Hepatocyte (in vitro differentiated cells): ENCODE data around the gene LZIC. TPM values are rescaled to one million over a fixed set of nuclear protein-coding genes. Genes with fewer than 3 reads are reported as not detected.

Experiments used
- DNase-seq: peaks from one replicate; pipeline ENCODE4 v3.0.0-alpha.2; 2016; ENCODE audit warnings: low spot score
- H2AFZ ChIP-seq: fragments of 200-600 bp; sonication (generic); 2 replicates; pipeline ENCODE4 v1.6.0; 2016; ENCODE audit warnings: antibody characterized with exemption, mild to moderate bottlenecking
- H3K27ac ChIP-seq: fragments of 200-600 bp; sonication (generic); 2 replicates; pipeline ENCODE4 v1.5.1; 2016; ENCODE audit warnings: mild to moderate bottlenecking
- H3K27me3 ChIP-seq: fragments of 200-600 bp; sonication (generic); 2 replicates; pipeline ENCODE4 v1.6.1; 2016
- H3K36me3 ChIP-seq: fragments of 200-600 bp; sonication (generic); replicated peaks from 2 replicates; pipeline ENCODE4 v1.5.1; 2016; ENCODE audit warnings: low read depth; ENCODE audit not compliant: insufficient read depth
- H3K4me1 ChIP-seq: fragments of 200-600 bp; sonication (generic); 2 replicates; pipeline ENCODE4 v1.5.1; 2016; ENCODE audit warnings: mild to moderate bottlenecking, moderate library complexity; ENCODE audit not compliant: insufficient read depth
- H3K4me2 ChIP-seq: fragments of 200-600 bp; sonication (generic); 2 replicates; pipeline ENCODE4 v1.6.0; 2016
- H3K4me3 ChIP-seq: fragments of 200-600 bp; sonication (generic); 2 replicates; pipeline ENCODE4 v1.5.1; 2016; ENCODE audit warnings: mild to moderate bottlenecking
- H3K79me2 ChIP-seq: fragments of 200-600 bp; sonication (generic); 2 replicates; pipeline ENCODE4 v1.6.0; 2017; ENCODE audit warnings: mild to moderate bottlenecking
- H3K9me2 ChIP-seq: fragments of 200-600 bp; sonication (generic); replicated peaks from 2 replicates; pipeline ENCODE4 v1.6.0; 2017; ENCODE audit warnings: mild to moderate bottlenecking; ENCODE audit not compliant: insufficient read depth
- H3K9me3 ChIP-seq: fragments of 200-600 bp; sonication (generic); 2 replicates; pipeline ENCODE4 v1.5.1; 2016; ENCODE audit warnings: low read depth, mild to moderate bottlenecking
- H4K20me1 ChIP-seq: fragments of 200-600 bp; sonication (generic); 2 replicates; pipeline ENCODE4 v1.6.0; 2016; ENCODE audit warnings: mild to moderate bottlenecking; ENCODE audit not compliant: insufficient read depth, poor library complexity, severe bottlenecking
- CTCF ChIP-seq: fragments of 200-600 bp; sonication (generic); IDR thresholded peaks from 2 replicates; pipeline ENCODE4 v1.5.1; 2016; ENCODE audit warnings: antibody characterized with exemption, mild to moderate bottlenecking; ENCODE audit not compliant: poor library complexity
- EZH2 ChIP-seq: fragments of 200-600 bp; sonication (generic); IDR thresholded peaks from 2 replicates; pipeline ENCODE4 v1.6.1; 2016; ENCODE audit warnings: antibody characterized with exemption, mild to moderate bottlenecking, borderline replicate concordance
- EZH2phosphoT487 ChIP-seq: fragments of 200-600 bp; sonication (generic); IDR thresholded peaks from one replicate; pipeline ENCODE4 v1.6.1; 2018; ENCODE audit warnings: antibody characterized with exemption, mild to moderate bottlenecking, low read depth, moderate library complexity; ENCODE audit not compliant: unreplicated experiment, severe bottlenecking
- WGBS: methylation state at CpG from one replicate; pipeline ENCODE4 v1.1.6; 2016; ENCODE audit warnings: low lambda C conversion rate; ENCODE audit errors: missing lambda C conversion rate; 5-methylcytosine and 5-hydroxymethylcytosine counted together
- polyA plus RNA-seq: library from polyadenylated mRNA; unstranded; fragments of >200 nt; fragmentation: Nextera tagmentation; extraction: Ambion mirVana; gene quantifications from 2 replicates; pipeline ENCODE4 v1.2.1, GENCODE V29; 2016
- total RNA-seq: library from RNA; depleted of rRNA; stranded (reverse); fragments of >200 nt; gene quantifications from 2 replicates; pipeline ENCODE4 v1.2.3, GENCODE V29; 2014

The LZIC gene
- total and polyA plus RNA-seq, 2 experiments from 2014 or later, result 24.2 to 48.1 TPM

- no peaks in the 10 kb centered on the region for H4K20me1 ChIP-seq
- no peaks in the 10 kb centered on the region for H3K9me3 ChIP-seq
- H3K9me2 ChIP-seq, result no peaks in the 10 kb centered on the region
- H3K27ac ChIP-seq, result peak within 1 kb of the TSS; percentile 90
- H3K36me3 ChIP-seq, result no peaks in the 10 kb centered on the region
- peaks cover 21% of the 10 kb centered on the region for H3K4me1 ChIP-seq
- H3K79me2 ChIP-seq, result peaks cover 42% of the 10 kb centered on the region
- no peaks in the 10 kb centered on the region for H3K27me3 ChIP-seq
- peak within 1 kb of the TSS; percentile 91 for H3K4me3 ChIP-seq
- H3K4me2 ChIP-seq, result peak within 1 kb of the TSS; percentile 94
- H2AFZ ChIP-seq, result peak within 1 kb of the TSS; percentile 70
- no peak for DNase-seq
- TF ChIP-seq CTCF (no peak), EZH2 (no peak), EZH2phosphoT487 (no peak)
- WGBS, result 0% methylated on average over 14 of the region's 55 CpGs
Measured at GRCh38 chr1:9910076-9910422, 33.1 kb downstream of the LZIC start, which contains the start of gene CTNNBIP1. Gene CTNNBIP1, minus strand, starts transcription at chr1:9910269. Its CDS starts 38,205 bp downstream, at chr1:9872064.

- Histone ChIP-seq H3K79me2 (peaks cover 47% of the 10 kb centered on the region), H3K4me1 (peaks cover 16% of the 10 kb centered on the region), H3K4me2 (peak overlapping the region; percentile 94), H3K9me3 (no peaks in the 10 kb centered on the region), H3K27me3 (no peaks in the 10 kb centered on the region), H3K36me3 (no peaks in the 10 kb centered on the region), H3K9me2 (no peaks in the 10 kb centered on the region), H4K20me1 (no peaks in the 10 kb centered on the region), H3K27ac (peak overlapping the region; percentile 72), H3K4me3 (peak overlapping the region; percentile 91), H2AFZ (peak overlapping the region; percentile 69)
- DNase-seq, result peak; percentile 50
- WGBS, result 3% methylated on average over 29 of the region's 47 CpGs
- TF ChIP-seq EZH2phosphoT487 (no peak), CTCF (no peak), EZH2 (no peak)
Measured at GRCh38 chr1:9909234-9910046, 33.8 kb downstream of the LZIC start.

GRCh38 chr1:9908871-9909233 lies 34.3 kb downstream of the LZIC start:
- TF ChIP-seq CTCF (no peak), EZH2 (no peak)
- Histone ChIP-seq H3K27me3 (no peaks in the 10 kb centered on the region), H3K27ac (peak overlapping the region; percentile 72), H2AFZ (no peak overlapping the region), H3K9me2 (no peaks in the 10 kb centered on the region), H3K4me1 (peaks cover 16% of the 10 kb centered on the region), H3K36me3 (no peaks in the 10 kb centered on the region), H4K20me1 (no peaks in the 10 kb centered on the region), H3K4me3 (peak overlapping the region; percentile 91), H3K4me2 (peak overlapping the region; percentile 94), H3K79me2 (peaks cover 53% of the 10 kb centered on the region), H3K9me3 (no peaks in the 10 kb centered on the region)
- peak; percentile 26 for DNase-seq
- WGBS, result 49% methylated on average over 4 of the region's 4 CpGs
